Tibial artery (tissue), 4 donors: Measurements from ENCODE around the gene SMAD3.
A peak's percentile ranks its signal among the peaks of the same experiment; 100 is the strongest.

Source experiments
- DNase-seq, 2 donors: peaks; one replicate each; pipeline ENCODE4 v3.0.0-alpha.2; 2019
- H3K27ac ChIP-seq, 2 donors: fragments of 200-600 bp; sonication (generic) in 1 of 2; 1 replicate in 1 of 2; 2 replicates in 1 of 2; pipeline ENCODE4 v1.5.1; 2018 to 2019; ENCODE audit warnings: mild to moderate bottlenecking in 1 of 2
- H3K27me3 ChIP-seq, 2 donors: fragments of 200-600 bp; sonication (generic) in 1 of 2; one replicate each; pipeline versions ENCODE4 v1.5.1 to v1.6.0; 2016 to 2019
- H3K36me3 ChIP-seq, 3 donors: fragments of 200-600 bp; sonication (generic) in 2 of 3; one replicate each; pipeline ENCODE4 v1.5.1; 2016 to 2019; ENCODE audit warnings: mild to moderate bottlenecking in 2 of 3
- H3K4me1 ChIP-seq, 4 donors: fragments of 200-600 bp; sonication (generic) in 2 of 4; 1 replicate in 3 of 4; 2 replicates in 1 of 4; pipeline ENCODE4 v1.5.1; 2016 to 2019
- H3K4me3 ChIP-seq, 2 donors: fragments of 200-600 bp; sonication (generic) in 1 of 2; 1 replicate in 1 of 2; 2 replicates in 1 of 2; pipeline ENCODE4 v1.5.1; 2018 to 2019; ENCODE audit warnings: mild to moderate bottlenecking in 2 of 2
- H3K9me3 ChIP-seq, 3 donors: fragments of 200-600 bp; sonication (generic) in 1 of 3; one replicate each; pipeline ENCODE4 v1.5.1; 2016 to 2019
- intact Hi-C: fragments of 100-400 bp; cut with DNase I; formaldehyde crosslinking; loops from one replicate; pipeline ENCODE4 v1.15.0; 2023; ENCODE audit warnings: low total_unique reads
- TF ChIP-seq, protein P1 (sequence below), 2 experiments: fragments of 200-600 bp in 1 of 2; fragments of 450-650 bp in 1 of 2; IDR thresholded peaks; one replicate each; pipeline ENCODE4 v1.5.1; 2017 to 2019; ENCODE audit warnings: antibody characterized with exemption in 2 of 2, mild to moderate bottlenecking in 1 of 2, moderate library complexity in 1 of 2

SMAD3 gene

DNA sequence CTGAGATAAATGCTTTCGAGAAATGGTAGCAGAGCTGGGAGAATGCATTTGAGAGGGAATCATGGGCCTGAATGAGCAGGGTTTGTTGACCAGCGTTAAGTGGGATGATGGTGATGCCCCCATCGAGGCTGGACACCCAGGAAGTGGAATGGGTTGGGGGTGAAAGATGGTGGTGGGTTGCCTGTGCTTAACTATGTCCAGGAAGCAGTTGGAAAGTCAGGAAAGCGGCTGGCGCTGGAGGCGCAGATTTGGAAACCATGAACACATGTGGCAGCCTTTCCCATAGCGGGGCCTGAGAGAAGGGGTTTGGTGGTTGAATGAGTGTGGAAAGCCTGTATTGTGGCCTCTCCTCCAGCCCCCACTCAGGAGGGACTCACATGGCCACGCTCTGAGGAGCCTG, 108.4 kb downstream of the SMAD3 start:
- DNase-seq, result peak in 1 of 2 donors; percentile 53
- peaks cover 0 to 37% (median 25%) of the 10 kb centered on the region in 4 donors for H3K4me1 ChIP-seq
- H3K27me3 ChIP-seq, result no peaks in the 10 kb centered on the region
- no peak overlapping the region for H3K4me3 ChIP-seq
- peaks cover 0 to 41% (median 32%) of the 10 kb centered on the region in 3 donors for H3K36me3 ChIP-seq
- H3K27ac ChIP-seq, result no peak overlapping the region
- TF ChIP-seq, protein P1, sequence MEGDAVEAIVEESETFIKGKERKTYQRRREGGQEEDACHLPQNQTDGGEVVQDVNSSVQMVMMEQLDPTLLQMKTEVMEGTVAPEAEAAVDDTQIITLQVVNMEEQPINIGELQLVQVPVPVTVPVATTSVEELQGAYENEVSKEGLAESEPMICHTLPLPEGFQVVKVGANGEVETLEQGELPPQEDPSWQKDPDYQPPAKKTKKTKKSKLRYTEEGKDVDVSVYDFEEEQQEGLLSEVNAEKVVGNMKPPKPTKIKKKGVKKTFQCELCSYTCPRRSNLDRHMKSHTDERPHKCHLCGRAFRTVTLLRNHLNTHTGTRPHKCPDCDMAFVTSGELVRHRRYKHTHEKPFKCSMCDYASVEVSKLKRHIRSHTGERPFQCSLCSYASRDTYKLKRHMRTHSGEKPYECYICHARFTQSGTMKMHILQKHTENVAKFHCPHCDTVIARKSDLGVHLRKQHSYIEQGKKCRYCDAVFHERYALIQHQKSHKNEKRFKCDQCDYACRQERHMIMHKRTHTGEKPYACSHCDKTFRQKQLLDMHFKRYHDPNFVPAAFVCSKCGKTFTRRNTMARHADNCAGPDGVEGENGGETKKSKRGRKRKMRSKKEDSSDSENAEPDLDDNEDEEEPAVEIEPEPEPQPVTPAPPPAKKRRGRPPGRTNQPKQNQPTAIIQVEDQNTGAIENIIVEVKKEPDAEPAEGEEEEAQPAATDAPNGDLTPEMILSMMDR (IDR thresholded peaks at IDR 0.05), result no peak
- H3K9me3 ChIP-seq, result no peaks in the 10 kb centered on the region
- intact Hi-C loops, result no loop called here

DNA sequence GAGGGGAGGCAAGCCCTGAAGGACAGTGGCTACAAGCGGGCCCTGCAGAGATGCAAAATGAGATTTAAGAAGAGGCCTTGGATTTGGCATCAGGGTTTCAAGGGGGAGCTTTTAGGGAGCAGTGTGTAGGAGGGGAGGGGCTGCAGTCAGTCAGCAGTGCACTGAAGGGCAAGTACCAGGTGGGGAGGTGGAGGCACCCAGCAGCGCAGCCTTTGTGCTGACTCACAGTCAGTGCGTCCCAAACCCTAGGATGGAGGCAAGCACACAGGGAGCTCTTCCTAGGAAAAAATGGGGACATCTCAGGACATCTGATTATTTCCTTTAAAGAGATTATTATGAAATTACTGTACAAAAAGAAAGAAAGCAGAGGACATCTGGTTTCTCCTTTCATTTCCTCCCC, 109.0 kb downstream of the SMAD3 start:
- H3K36me3 ChIP-seq, result peaks cover 0 to 45% (median 25%) of the 10 kb centered on the region in 3 donors
- no peak overlapping the region for H3K27ac ChIP-seq
- peak; percentile 11 to 51 for DNase-seq
- peaks cover 0 to 38% (median 25%) of the 10 kb centered on the region in 4 donors for H3K4me1 ChIP-seq
- H3K9me3 ChIP-seq, result no peaks in the 10 kb centered on the region
- no peaks in the 10 kb centered on the region for H3K27me3 ChIP-seq
- TF ChIP-seq, protein P1 (IDR thresholded peaks at IDR 0.05), result no peak
- no peak overlapping the region for H3K4me3 ChIP-seq
- intact Hi-C loops, result no loop called here

DNA sequence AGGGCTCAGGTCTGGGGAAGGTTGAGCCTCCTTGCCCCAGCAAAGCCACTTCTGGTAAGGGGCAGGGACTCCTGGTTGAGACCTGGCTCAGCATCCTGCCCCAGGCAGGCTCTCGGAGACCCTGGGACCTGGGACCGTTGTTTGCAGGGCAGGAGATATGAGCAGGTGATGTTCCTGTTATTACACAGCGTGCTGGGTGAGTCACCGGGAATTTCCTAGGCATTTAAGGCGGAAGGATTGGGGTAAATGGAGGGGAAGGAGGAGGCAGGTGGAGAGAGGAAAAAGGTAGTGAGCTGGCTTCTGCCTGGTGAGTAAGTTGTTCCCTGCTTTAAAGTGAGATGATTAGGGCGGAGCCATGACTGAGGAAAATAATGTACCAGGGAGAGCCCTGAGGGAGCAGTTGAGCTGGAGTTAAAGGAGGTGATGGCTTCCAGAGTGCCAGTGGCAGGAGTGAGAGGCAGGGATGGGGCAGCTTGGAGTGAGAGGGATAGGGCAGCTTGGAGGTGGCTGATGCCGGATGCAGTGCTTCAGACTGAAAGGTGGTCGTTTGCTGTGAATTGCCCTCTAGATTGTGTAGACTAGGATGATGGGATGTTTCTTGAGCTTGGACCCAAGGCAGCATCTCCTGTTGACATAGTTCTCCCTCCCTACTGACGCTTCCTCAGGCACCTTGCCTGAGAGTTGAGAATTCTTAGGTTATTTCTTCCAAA, 109.6 kb downstream of the SMAD3 start:
- H3K36me3 ChIP-seq, result peaks cover 0 to 45% (median 23%) of the 10 kb centered on the region in 3 donors
- DNase-seq, result peak; percentile 18 to 52
- H3K27ac ChIP-seq, result peak overlapping the region; percentile 4 to 12
- peaks cover 0 to 38% (median 25%) of the 10 kb centered on the region in 4 donors for H3K4me1 ChIP-seq
- TF ChIP-seq, protein P1 (IDR thresholded peaks at IDR 0.05), result no peak
- no peaks in the 10 kb centered on the region for H3K27me3 ChIP-seq
- H3K9me3 ChIP-seq, result no peaks in the 10 kb centered on the region
- intact Hi-C loops, result no loop called here
- no peak overlapping the region for H3K4me3 ChIP-seq

DNA sequence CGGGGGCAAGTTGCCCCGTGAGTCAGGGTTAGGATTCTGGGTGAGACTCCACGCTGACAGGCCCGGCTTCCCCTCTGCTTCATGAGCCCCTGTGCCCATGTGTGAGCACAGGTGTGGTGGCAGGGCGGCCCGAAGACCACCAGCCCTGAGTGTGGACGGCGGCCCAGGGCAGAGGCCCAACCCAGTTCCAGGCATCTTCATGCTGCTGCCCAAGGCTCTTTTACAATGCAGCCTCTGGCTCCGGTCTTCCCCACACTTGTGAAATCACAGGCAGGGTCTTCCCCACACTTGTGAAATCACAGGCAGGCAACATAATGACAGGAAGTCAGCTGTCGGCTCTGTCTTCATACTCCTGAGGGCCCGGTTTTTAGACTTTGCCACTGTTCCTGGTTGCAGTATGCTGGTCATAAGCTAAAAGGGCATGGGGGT, 110.3 kb downstream of the SMAD3 start:
- peak overlapping the region; percentile 4 to 12 for H3K27ac ChIP-seq
- H3K9me3 ChIP-seq, result no peaks in the 10 kb centered on the region
- TF ChIP-seq, protein P1 (IDR thresholded peaks at IDR 0.05), result no peak
- H3K27me3 ChIP-seq, result no peaks in the 10 kb centered on the region
- peaks cover 0 to 38% (median 25%) of the 10 kb centered on the region in 4 donors for H3K4me1 ChIP-seq
- DNase-seq, result peak; percentile 76 to 77
- H3K4me3 ChIP-seq, result no peak overlapping the region
- intact Hi-C loops, result no loop called here
- H3K36me3 ChIP-seq, result peaks cover 0 to 45% (median 17%) of the 10 kb centered on the region in 3 donors

DNA sequence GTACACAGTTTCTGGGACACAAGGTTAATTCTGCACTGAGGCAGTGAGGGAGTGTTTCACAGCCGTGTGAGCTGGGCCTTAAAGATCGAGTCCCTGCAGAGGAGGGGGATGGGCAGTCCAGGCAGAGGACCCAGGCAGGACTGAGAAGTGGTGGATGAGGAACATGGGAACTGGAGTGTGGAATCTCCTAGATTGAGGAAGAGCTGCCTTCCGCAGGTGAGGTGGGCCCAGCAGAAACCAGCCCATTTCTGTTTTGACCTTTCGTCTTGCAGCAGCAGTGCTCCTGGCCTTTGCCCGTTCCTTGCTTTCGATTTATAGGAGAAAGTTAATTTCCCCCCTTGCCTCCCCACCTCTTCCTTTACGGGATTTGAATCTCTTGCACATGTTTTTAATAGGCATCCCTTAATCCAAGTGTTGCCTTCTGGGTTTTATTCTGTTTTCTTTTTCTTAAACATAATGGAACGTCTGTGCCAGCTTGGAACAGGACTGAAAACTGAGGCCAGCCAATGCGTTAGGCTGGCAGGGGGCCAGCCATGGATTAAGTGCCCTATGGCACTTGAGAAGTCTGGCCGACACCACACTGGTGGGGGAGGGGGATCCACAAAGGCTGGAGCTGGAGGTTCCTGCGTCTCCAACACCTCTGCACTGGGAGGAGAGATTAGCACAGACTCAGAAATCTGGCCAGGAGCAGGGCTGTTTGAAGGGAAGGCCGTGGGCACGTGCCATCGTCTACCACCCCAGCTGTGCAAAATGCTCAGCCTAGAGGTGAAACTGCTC, 111.0 kb downstream of the SMAD3 start:
- TF ChIP-seq, protein P1 (IDR thresholded peaks at IDR 0.05), result no peak
- Histone ChIP-seq H3K27ac (no peak overlapping the region), H3K4me1 (peaks cover 0 to 38% (median 25%) of the 10 kb centered on the region in 4 donors), H3K9me3 (no peaks in the 10 kb centered on the region), H3K36me3 (peaks cover 4 to 49% (median 19%) of the 10 kb centered on the region in 3 donors), H3K27me3 (no peaks in the 10 kb centered on the region), H3K4me3 (no peak overlapping the region)
- DNase-seq, result peak; percentile 24 to 68
- intact Hi-C loops, result no loop called here
